Prostate gland (tissue), 2 donors: ENCODE measurements around the gene THSD4.

Experiments
- POLR2AphosphoS5 ChIP-seq: sonication (generic); formaldehyde crosslinking; IDR thresholded peaks from one replicate; pipeline ENCODE4 v1.6.1; 2017; ENCODE audit warnings: antibody characterized with exemption
- TF ChIP-seq, protein P1 (sequence below), 4 experiments: fragments of 200-600 bp in 2 of 4; fragments of 450-650 bp in 2 of 4; sonication (generic) in 2 of 4; IDR thresholded peaks; 1 replicate in 3 of 4; 2 replicates in 1 of 4; pipeline ENCODE4 v1.5.1; 2016 to 2019; ENCODE audit warnings: antibody characterized with exemption in 4 of 4, mild to moderate bottlenecking in 2 of 4, moderate library complexity in 2 of 4

DNA sequence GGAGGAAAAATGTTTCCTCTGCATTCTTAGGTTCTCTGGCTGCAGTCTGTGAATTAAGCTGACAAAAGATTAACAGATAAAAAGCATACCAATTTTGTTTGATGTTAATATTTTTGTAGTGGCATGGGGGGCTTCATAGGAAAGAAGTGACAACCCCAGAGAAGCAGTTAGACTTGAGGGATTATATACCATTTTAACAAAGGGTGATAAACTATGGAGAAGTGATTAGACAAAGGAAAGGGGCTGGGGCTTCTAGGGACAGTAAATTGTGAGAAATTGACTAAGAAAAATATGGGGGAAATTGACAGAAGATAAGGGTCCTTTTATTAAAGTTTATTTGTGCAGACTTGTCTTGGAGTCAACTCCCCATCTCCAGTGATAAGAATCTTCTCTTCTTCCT, 639.4 kb downstream of the THSD4 start:
- TF ChIP-seq, protein P1, sequence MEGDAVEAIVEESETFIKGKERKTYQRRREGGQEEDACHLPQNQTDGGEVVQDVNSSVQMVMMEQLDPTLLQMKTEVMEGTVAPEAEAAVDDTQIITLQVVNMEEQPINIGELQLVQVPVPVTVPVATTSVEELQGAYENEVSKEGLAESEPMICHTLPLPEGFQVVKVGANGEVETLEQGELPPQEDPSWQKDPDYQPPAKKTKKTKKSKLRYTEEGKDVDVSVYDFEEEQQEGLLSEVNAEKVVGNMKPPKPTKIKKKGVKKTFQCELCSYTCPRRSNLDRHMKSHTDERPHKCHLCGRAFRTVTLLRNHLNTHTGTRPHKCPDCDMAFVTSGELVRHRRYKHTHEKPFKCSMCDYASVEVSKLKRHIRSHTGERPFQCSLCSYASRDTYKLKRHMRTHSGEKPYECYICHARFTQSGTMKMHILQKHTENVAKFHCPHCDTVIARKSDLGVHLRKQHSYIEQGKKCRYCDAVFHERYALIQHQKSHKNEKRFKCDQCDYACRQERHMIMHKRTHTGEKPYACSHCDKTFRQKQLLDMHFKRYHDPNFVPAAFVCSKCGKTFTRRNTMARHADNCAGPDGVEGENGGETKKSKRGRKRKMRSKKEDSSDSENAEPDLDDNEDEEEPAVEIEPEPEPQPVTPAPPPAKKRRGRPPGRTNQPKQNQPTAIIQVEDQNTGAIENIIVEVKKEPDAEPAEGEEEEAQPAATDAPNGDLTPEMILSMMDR (IDR thresholded peaks at IDR 0.05): no peak
- TF ChIP-seq POLR2AphosphoS5: no peak
